Prostate gland (tissue), 2 donors: ENCODE results near the gene ACTR1A. TPM values are rescaled to one million over a fixed set of nuclear protein-coding genes. Genes with fewer than 3 reads are reported as not detected.
"Not testable (repeated sequence)": the region's sequence is repeated elsewhere in the genome, so short reads cannot be mapped to it uniquely, and the experiment has no call there.

Experiments
- DNase-seq: peaks from one replicate; pipeline ENCODE4 v3.0.0-alpha.2; 2019; ENCODE audit warnings: low spot score
- H3K27ac ChIP-seq, 2 donors: fragments of 200-600 bp; sonication (generic); 2 replicates each; pipeline ENCODE4 v1.5.1; 2017 to 2019
- H3K27me3 ChIP-seq: fragments of 200-600 bp; sonication (generic); replicated peaks from 2 replicates; pipeline ENCODE4 v1.5.1; 2019; ENCODE audit not compliant: insufficient read depth
- H3K36me3 ChIP-seq, 2 donors: fragments of 200-600 bp; sonication (generic); 1 replicate in 1 of 2; 2 replicates in 1 of 2; pipeline versions ENCODE4 v1.5.1 to v1.8.1; 2017 to 2019
- H3K4me1 ChIP-seq: fragments of 200-600 bp; sonication (generic); replicated peaks from 2 replicates; pipeline ENCODE4 v1.5.1; 2019
- H3K4me3 ChIP-seq, 2 donors: fragments of 200-600 bp; sonication (generic); 2 replicates each; pipeline ENCODE4 v1.5.1; 2017 to 2019
- H3K9me3 ChIP-seq: fragments of 200-600 bp; sonication (generic); 2 replicates; pipeline ENCODE4 v1.5.1; 2017
- CTCF ChIP-seq, 4 experiments: fragments of 200-600 bp in 2 of 4; fragments of 450-650 bp in 2 of 4; sonication (generic) in 2 of 4; IDR thresholded peaks; 1 replicate in 3 of 4; 2 replicates in 1 of 4; pipeline ENCODE4 v1.5.1; 2016 to 2019; ENCODE audit warnings: antibody characterized with exemption in 4 of 4, mild to moderate bottlenecking in 2 of 4, moderate library complexity in 2 of 4
- POLR2A ChIP-seq: fragments of 450-650 bp; IDR thresholded peaks from one replicate; pipeline ENCODE4 v1.6.1; 2016; ENCODE audit warnings: antibody characterized with exemption, mild to moderate bottlenecking
- POLR2AphosphoS5 ChIP-seq: sonication (generic); formaldehyde crosslinking; IDR thresholded peaks from one replicate; pipeline ENCODE4 v1.6.1; 2017; ENCODE audit warnings: antibody characterized with exemption
- WGBS: methylation state at CpG from one replicate; pipeline ENCODE4 v1.1.5; 2018; 5-methylcytosine and 5-hydroxymethylcytosine counted together
- intact Hi-C: fragments of 100-400 bp; cut with DNase I; formaldehyde crosslinking; loops from one replicate; pipeline ENCODE4 v1.14.2; 2022
- total RNA-seq, 2 donors: library from RNA; depleted of rRNA; stranded (reverse); fragments of >200 nt; gene quantifications; one replicate each; pipeline ENCODE4 v1.1.0, GENCODE V29; 2016

Gene ACTR1A
- total RNA-seq, 2 donors from 2014 or later = 75.6 to 95.9 TPM

GRCh38 chr10:102457591-102458150 lies 44.8 kb downstream of the ACTR1A start:
- Histone ChIP-seq H3K36me3 (no peaks in the 10 kb centered on the region), H3K27ac (no peak overlapping the region), H3K4me3 (no peak overlapping the region), H3K27me3 (no peaks in the 10 kb centered on the region), H3K9me3 (no peaks in the 10 kb centered on the region), H3K4me1 (peaks cover 5% of the 10 kb centered on the region)
- intact Hi-C loops = no loop called here
- 78% methylated on average over 9 of the region's 9 CpGs for WGBS
- no peak for TF ChIP-seq POLR2AphosphoS5
- TF ChIP-seq CTCF (IDR thresholded peaks at IDR 0.05) = no peak
- TF ChIP-seq POLR2A = no peak
- no peak for DNase-seq

- no peak overlapping the region for H3K4me3 ChIP-seq
- DNase-seq = no peak
Observed at GRCh38 chr10:102455893-102456471, 46.5 kb downstream of the ACTR1A start.

GRCh38 chr10:102454662-102455487 lies 47.6 kb downstream of the ACTR1A start:
- H3K9me3 ChIP-seq, DNase-seq, H3K36me3 ChIP-seq, H3K4me3 ChIP-seq, intact Hi-C loops, H3K27ac ChIP-seq, H3K4me1 ChIP-seq, H3K27me3 ChIP-seq: not testable (repeated sequence)
- 66% methylated on average over 13 of the region's 13 CpGs for WGBS

More at GRCh38 chr10:102455893-102456471, 46.5 kb downstream of the ACTR1A start:
- H3K9me3 ChIP-seq = no peaks in the 10 kb centered on the region
- H3K27me3 ChIP-seq = no peaks in the 10 kb centered on the region
- H3K4me1 ChIP-seq = no peaks in the 10 kb centered on the region
- 82% methylated on average over 7 of the region's 7 CpGs for WGBS
- intact Hi-C loops = no loop called here
- no peaks in the 10 kb centered on the region for H3K36me3 ChIP-seq
- H3K27ac ChIP-seq = no peak overlapping the region
- TF ChIP-seq POLR2AphosphoS5 (no peak), POLR2A (no peak), CTCF (IDR thresholded peaks at IDR 0.05) (no peak)

- Histone ChIP-seq H3K4me1 (no peaks in the 10 kb centered on the region), H3K36me3 (no peaks in the 10 kb centered on the region), H3K4me3 (no peak overlapping the region), H3K9me3 (no peaks in the 10 kb centered on the region), H3K27ac (no peak overlapping the region), H3K27me3 (no peaks in the 10 kb centered on the region)
- DNase-seq = no peak
- intact Hi-C loops = no loop called here
- TF ChIP-seq POLR2AphosphoS5 (no peak), CTCF (IDR thresholded peaks at IDR 0.05) (no peak), POLR2A (no peak)
- WGBS = 83% methylated on average over 5 of the region's 5 CpGs
Observed at GRCh38 chr10:102453502-102453901, 49.0 kb downstream of the ACTR1A start.

- intact Hi-C loops = no loop called here
- TF ChIP-seq CTCF (IDR thresholded peaks at IDR 0.05) = no peak
- no peak for TF ChIP-seq POLR2A
- TF ChIP-seq POLR2AphosphoS5 = no peak
- Histone ChIP-seq H3K27ac (no peak overlapping the region), H3K9me3 (no peaks in the 10 kb centered on the region), H3K36me3 (no peaks in the 10 kb centered on the region), H3K4me1 (no peaks in the 10 kb centered on the region), H3K27me3 (no peaks in the 10 kb centered on the region), H3K4me3 (no peak overlapping the region)
- DNase-seq = no peak
- whole genome bisulfite sequencing = 47% methylated on average over 3 of the region's 3 CpGs
Observed at GRCh38 chr10:102452672-102453340, 49.7 kb downstream of the ACTR1A start.
